ENCODE data around the gene PTTG2.
"Not testable (repeated sequence)": the region's sequence is repeated elsewhere in the genome, so short reads cannot be mapped to it uniquely, and the experiment has no call there.

Gene PTTG2

GRCh38 chr4:37967736-37968135, 7.5 kb downstream of the PTTG2 start:
- TF ChIP-seq, protein P1, sequence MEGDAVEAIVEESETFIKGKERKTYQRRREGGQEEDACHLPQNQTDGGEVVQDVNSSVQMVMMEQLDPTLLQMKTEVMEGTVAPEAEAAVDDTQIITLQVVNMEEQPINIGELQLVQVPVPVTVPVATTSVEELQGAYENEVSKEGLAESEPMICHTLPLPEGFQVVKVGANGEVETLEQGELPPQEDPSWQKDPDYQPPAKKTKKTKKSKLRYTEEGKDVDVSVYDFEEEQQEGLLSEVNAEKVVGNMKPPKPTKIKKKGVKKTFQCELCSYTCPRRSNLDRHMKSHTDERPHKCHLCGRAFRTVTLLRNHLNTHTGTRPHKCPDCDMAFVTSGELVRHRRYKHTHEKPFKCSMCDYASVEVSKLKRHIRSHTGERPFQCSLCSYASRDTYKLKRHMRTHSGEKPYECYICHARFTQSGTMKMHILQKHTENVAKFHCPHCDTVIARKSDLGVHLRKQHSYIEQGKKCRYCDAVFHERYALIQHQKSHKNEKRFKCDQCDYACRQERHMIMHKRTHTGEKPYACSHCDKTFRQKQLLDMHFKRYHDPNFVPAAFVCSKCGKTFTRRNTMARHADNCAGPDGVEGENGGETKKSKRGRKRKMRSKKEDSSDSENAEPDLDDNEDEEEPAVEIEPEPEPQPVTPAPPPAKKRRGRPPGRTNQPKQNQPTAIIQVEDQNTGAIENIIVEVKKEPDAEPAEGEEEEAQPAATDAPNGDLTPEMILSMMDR (conservative IDR thresholded peaks at IDR 0.05; ENCODE audit: control insufficient read depth, insufficient read depth, low read depth, low read length), result no peak
- DNase-seq (ENCODE audit: low read depth), result no peak
- no peak overlapping the region for H3K4me3 ChIP-seq (ENCODE audit: control insufficient read depth, low read depth, low read length)

GRCh38 chr4:37968747-37969146, 8.5 kb downstream of the PTTG2 start:
- H3K4me3 ChIP-seq (ENCODE audit: control insufficient read depth, low read depth, low read length), result no peak overlapping the region
- TF ChIP-seq, protein P1 (conservative IDR thresholded peaks at IDR 0.05; ENCODE audit: control insufficient read depth, insufficient read depth, low read depth, low read length), result no peak
- no peak for DNase-seq (ENCODE audit: low read depth)

DNA sequence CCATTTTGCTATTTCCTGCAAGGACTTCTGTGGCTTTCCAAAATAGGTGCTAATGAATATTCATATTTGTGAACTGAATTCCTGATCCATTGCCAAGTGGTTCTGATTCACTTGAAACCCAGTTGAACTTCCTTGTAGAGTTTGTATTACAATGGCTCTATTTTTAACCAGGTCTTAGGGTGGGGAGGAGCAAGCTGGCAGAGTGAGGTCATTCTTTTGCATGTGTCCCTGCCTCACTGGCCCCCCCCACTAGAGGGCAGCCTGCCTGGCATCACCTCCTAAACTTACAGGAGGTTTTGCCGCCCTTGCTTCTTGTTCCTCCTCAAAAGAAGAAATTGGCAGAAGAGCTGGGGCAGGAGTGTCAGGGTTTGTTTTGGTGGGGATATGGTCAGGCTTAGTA, 10.5 kb downstream of the PTTG2 start:
- TF ChIP-seq, protein P1 (conservative IDR thresholded peaks at IDR 0.05; ENCODE audit: control insufficient read depth, insufficient read depth, low read depth, low read length), result peak; percentile 37
- H3K4me3 ChIP-seq (ENCODE audit: control insufficient read depth, low read depth, low read length), result no peak overlapping the region
- peak; percentile 42 for DNase-seq (ENCODE audit: low read depth)

DNA sequence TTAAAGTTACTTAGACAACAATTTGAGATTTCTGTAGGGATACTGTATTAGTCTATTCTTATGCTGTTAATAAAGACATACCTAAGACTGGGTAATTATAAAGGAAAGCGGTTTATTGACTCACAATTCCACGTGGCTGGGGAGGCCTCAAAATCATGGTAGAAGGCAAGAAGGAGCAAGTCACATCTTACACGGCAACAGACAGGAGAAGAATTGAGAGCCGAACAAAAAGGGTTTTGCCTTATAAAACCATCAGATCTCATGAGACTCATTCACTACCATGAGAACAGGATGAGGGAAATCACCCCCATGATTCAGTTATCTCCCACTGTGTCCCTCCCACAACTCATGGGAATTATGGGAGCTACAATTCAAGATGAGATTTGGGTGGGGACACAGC, 11.0 kb downstream of the PTTG2 start:
- DNase-seq (ENCODE audit: low read depth), result no peak
- H3K4me3 ChIP-seq (ENCODE audit: control insufficient read depth, low read depth, low read length), result no peak overlapping the region
- TF ChIP-seq, protein P1 (conservative IDR thresholded peaks at IDR 0.05; ENCODE audit: control insufficient read depth, insufficient read depth, low read depth, low read length), result no peak

GRCh38 chr4:37973441-37973840, 13.2 kb downstream of the PTTG2 start:
- H3K4me3 ChIP-seq (ENCODE audit: control insufficient read depth, low read depth, low read length), result no peak overlapping the region
- TF ChIP-seq, protein P1 (conservative IDR thresholded peaks at IDR 0.05; ENCODE audit: control insufficient read depth, insufficient read depth, low read depth, low read length), result no peak
- no peak for DNase-seq (ENCODE audit: low read depth)

DNA sequence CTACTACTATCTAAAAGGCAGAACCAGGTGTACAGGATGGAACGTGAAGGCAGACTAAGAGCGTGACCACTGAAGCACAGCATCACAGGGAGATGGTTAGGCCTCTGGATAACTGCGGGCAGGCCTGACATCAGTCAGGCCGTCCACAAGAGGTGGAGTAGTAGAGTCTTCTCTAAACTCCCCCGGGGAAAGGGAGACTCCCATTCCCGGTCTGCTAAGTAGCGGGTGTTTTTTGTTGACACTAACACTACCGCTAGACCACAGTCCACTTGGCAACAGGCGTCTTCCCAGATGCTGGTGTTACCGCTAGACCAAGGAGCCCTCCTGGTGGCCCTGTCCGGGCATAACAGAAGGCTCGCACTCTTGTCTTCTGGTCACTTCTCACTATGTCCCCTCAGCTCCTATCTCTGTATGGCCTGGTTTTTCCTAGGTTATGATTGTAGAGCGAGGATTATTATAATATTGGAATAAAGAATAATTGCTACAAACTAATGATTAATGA, 15.2 kb downstream of the PTTG2 start:
- DNase-seq (ENCODE audit: low read depth), result not testable (repeated sequence)

DNA sequence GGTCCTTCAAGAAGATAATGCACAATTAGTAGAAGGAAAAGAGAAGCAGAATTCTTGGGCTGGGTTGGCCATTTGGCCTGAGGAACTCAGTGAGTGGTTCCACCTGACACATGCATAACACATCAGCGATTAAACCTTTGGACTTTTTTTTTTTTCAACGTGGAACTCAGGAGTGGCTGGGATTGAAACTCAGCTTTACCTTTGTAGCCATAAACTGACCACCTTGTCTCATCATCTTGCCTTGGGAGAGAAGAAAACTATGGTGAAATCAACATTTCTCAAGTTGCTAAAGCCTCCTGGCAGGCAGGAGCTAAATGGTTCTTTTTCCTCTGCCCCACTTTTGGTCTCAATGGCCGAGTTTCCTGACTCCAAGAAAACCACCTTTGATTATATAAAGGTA, 16.3 kb downstream of the PTTG2 start:
- DNase-seq (ENCODE audit: low read depth), result no peak
- H3K4me3 ChIP-seq (ENCODE audit: control insufficient read depth, low read depth, low read length), result peak overlapping the region; percentile 52
- TF ChIP-seq, protein P1 (conservative IDR thresholded peaks at IDR 0.05; ENCODE audit: control insufficient read depth, insufficient read depth, low read depth, low read length), result no peak

More for the DNA sequence above, 15.2 kb downstream of the PTTG2 start:
- H3K4me3 ChIP-seq (ENCODE audit: control insufficient read depth, low read depth, low read length), result not testable (repeated sequence)

Measured in fibroblast of mammary gland (primary cell).